CD8-positive, alpha-beta memory T cell (primary cell): ENCODE data around the gene PTPN22. TPM values are rescaled to one million over a fixed set of nuclear protein-coding genes. Genes with fewer than 3 reads are reported as not detected.
A peak's percentile ranks its signal among the peaks of the same experiment; 100 is the strongest.

Source experiments
- CTCF ChIA-PET: fragments of 350-600 bp; sonication (Branson Sonifier 250); formaldehyde crosslinking; loops from one replicate; lab custom pipeline; 2021; ENCODE audit warnings: antibody characterized with exemption; lab: Charles Lee
- POLR2A ChIA-PET: fragments of 350-600 bp; sonication (Branson Sonifier 250); formaldehyde crosslinking; loops from one replicate; lab custom pipeline; 2021; ENCODE audit warnings: antibody characterized with exemption; lab: Charles Lee
- DNase-seq, 5 donors: peaks; one replicate each; pipeline versions ENCODE4 v3.0.0 to v3.0.0-alpha.2; 2020 to 2022; ENCODE audit warnings: mixed read lengths in 1 of 5
- H3K27ac ChIP-seq: one replicate; pipeline ENCODE4 v1.7.0; 2013; ENCODE audit warnings: low read depth, mild to moderate bottlenecking, low read length, moderate library complexity
- H3K27me3 ChIP-seq: 2 replicates; pipeline ENCODE4 v1.7.0; 2013; ENCODE audit warnings: low read length, mild to moderate bottlenecking; ENCODE audit not compliant: insufficient read depth, poor library complexity, severe bottlenecking
- H3K36me3 ChIP-seq: 2 replicates; pipeline ENCODE4 v1.7.0; 2013; ENCODE audit warnings: mild to moderate bottlenecking, low read length, moderate library complexity; ENCODE audit not compliant: insufficient read depth
- H3K4me1 ChIP-seq: 2 replicates; pipeline ENCODE4 v1.7.0; 2013; ENCODE audit warnings: mild to moderate bottlenecking, low read length, moderate library complexity; ENCODE audit not compliant: insufficient read depth
- H3K4me3 ChIP-seq: 2 replicates; pipeline ENCODE4 v1.7.0; 2013; ENCODE audit warnings: mild to moderate bottlenecking, low read length
- H3K9me3 ChIP-seq: 2 replicates; pipeline ENCODE4 v1.7.0; 2013; ENCODE audit warnings: mild to moderate bottlenecking, low read length
- H3K27ac Mint-ChIP-seq, 8 donors: one replicate each; pipeline ENCODE4 v1.8.0; 2020 to 2021; ENCODE audit warnings: mixed read lengths in 8 of 8, mild to moderate bottlenecking in 6 of 8, inconsistent platforms in 3 of 8, moderate library complexity in 3 of 8
- H3K27me3 Mint-ChIP-seq, 2 donors: one replicate each; pipeline ENCODE4 v1.8.0; 2020 to 2021; ENCODE audit warnings: mixed read lengths in 2 of 2, mild to moderate bottlenecking in 1 of 2, moderate library complexity in 1 of 2
- H3K36me3 Mint-ChIP-seq, 3 donors: one replicate each; pipeline ENCODE4 v1.8.0; 2020 to 2021; ENCODE audit warnings: mixed read lengths in 3 of 3, inconsistent platforms in 1 of 3, mild to moderate bottlenecking in 1 of 3
- H3K4me1 Mint-ChIP-seq, 3 donors: one replicate each; pipeline ENCODE4 v1.8.0; 2020 to 2021; ENCODE audit warnings: mixed read lengths in 3 of 3, inconsistent platforms in 1 of 3, mild to moderate bottlenecking in 1 of 3
- H3K4me3 Mint-ChIP-seq, 7 donors: one replicate each; pipeline ENCODE4 v1.8.0; 2020 to 2021; ENCODE audit warnings: mixed read lengths in 7 of 7, mild to moderate bottlenecking in 6 of 7, moderate library complexity in 4 of 7, inconsistent platforms in 2 of 7
- H3K9me3 Mint-ChIP-seq, 5 donors: one replicate each; pipeline ENCODE4 v1.8.0; 2020 to 2022; ENCODE audit warnings: mixed read lengths in 5 of 5, mild to moderate bottlenecking in 3 of 5, moderate library complexity in 2 of 5, inconsistent platforms in 1 of 5
- polyA plus RNA-seq: library from polyadenylated mRNA; unstranded; fragments of 300-500 nt; fragmentation: Illumina TruSeq; gene quantifications from one replicate; pipeline ENCODE4 v1.2.3, GENCODE V29; 2021
- total RNA-seq, 2 experiments: library from RNA; stranded (reverse); gene quantifications; one replicate each; pipeline ENCODE4 v1.2.3, GENCODE V29; 2021

PTPN22 gene
- total and polyA plus RNA-seq, 3 experiments from 2014 or later, result 57.7 to 83.2 (median 66.5) TPM

- H3K4me1 Mint-ChIP-seq, result peaks cover 44 to 68% (median 52%) of the 10 kb centered on the region in 3 donors
- H3K9me3 Mint-ChIP-seq, result no peaks in the 10 kb centered on the region
- H3K4me3 Mint-ChIP-seq, result peak overlapping the region; percentile 93 to 100 (median 95)
- H3K9me3 ChIP-seq, result no peaks in the 10 kb centered on the region
- peaks cover 0 to 59% (median 13%) of the 10 kb centered on the region in 3 donors for H3K36me3 Mint-ChIP-seq
- peak overlapping the region; percentile 95 to 100 (median 99) for H3K27ac Mint-ChIP-seq
- CTCF ChIA-PET, result interaction anchor here (0.6 to 5.8 kb wide), 11 partner anchors 11 to 147 kb away, joined by 3 to 95 read pairs (median 7); partner anchors contain the start of gene HIPK1
- H3K4me1 ChIP-seq, result peaks cover 33% of the 10 kb centered on the region
- peak in 2 of 5 donors; percentile 4 to 63 for DNase-seq
- no peaks in the 10 kb centered on the region for H3K27me3 ChIP-seq
- H3K36me3 ChIP-seq, result peaks cover 17% of the 10 kb centered on the region
- POLR2A ChIA-PET, result interaction anchor here (0.5 to 3.9 kb wide), 6 partner anchors 25 to 70 kb away, joined by 3 to 95 read pairs (median 10); partner anchors contain the start of gene HIPK1
- peak overlapping the region; percentile 96 for H3K4me3 ChIP-seq
- H3K27ac ChIP-seq, result peak overlapping the region; percentile 94
- peaks cover 0 to 2% of the 10 kb centered on the region in 2 donors for H3K27me3 Mint-ChIP-seq
These were observed 33.9 kb upstream of the PTPN22 start for GRCh38 chr1:113905435-113905861.

- Mint-ChIP-seq H3K36me3 (peaks cover 0 to 59% (median 15%) of the 10 kb centered on the region in 3 donors), H3K27me3 (peaks cover 0 to 2% of the 10 kb centered on the region in 2 donors), H3K9me3 (no peaks in the 10 kb centered on the region), H3K27ac (peak within 1 kb of the TSS; percentile 95 to 100 (median 99)), H3K4me1 (peaks cover 49 to 69% (median 58%) of the 10 kb centered on the region in 3 donors), H3K4me3 (peak within 1 kb of the TSS; percentile 93 to 100 (median 95))
- POLR2A ChIA-PET, result interaction anchor here (0.8 to 3.9 kb wide), 11 partner anchors 10 to 437 kb away, joined by 3 to 95 read pairs (median 7); partner anchors contain the start of genes HIPK1 and RSBN1
- Histone ChIP-seq H3K4me1 (peaks cover 34% of the 10 kb centered on the region), H3K9me3 (no peaks in the 10 kb centered on the region), H3K4me3 (peak within 1 kb of the TSS; percentile 96), H3K27me3 (no peaks in the 10 kb centered on the region), H3K36me3 (peaks cover 17% of the 10 kb centered on the region), H3K27ac (peak within 1 kb of the TSS; percentile 94)
- CTCF ChIA-PET, result interaction anchor here (0.7 to 5.8 kb wide), 21 partner anchors 11 to 146 kb away, joined by 3 to 95 read pairs (median 6); partner anchors contain the start of genes HIPK1 and RSBN1
- DNase-seq, result peak; percentile 93 to 99 (median 97)
These were observed 33.3 kb upstream of the PTPN22 start, which contains the start of the genes AP4B1 and DCLRE1B for GRCh38 chr1:113904674-113905434. Gene AP4B1, minus strand, starts transcription at chr1:113904799. Its CDS starts 82 bp downstream, at chr1:113904717. Gene DCLRE1B, plus strand, starts transcription at chr1:113905326. Its CDS starts 261 bp downstream, at chr1:113905587.

- peaks cover 0 to 64% (median 18%) of the 10 kb centered on the region in 3 donors for H3K36me3 Mint-ChIP-seq
- DNase-seq, result peak in 1 of 5 donors; percentile 81
- H3K4me3 Mint-ChIP-seq, result peak overlapping the region; percentile 93 to 100 (median 95)
- Histone ChIP-seq H3K27me3 (no peaks in the 10 kb centered on the region), H3K9me3 (no peaks in the 10 kb centered on the region), H3K4me1 (peaks cover 38% of the 10 kb centered on the region), H3K36me3 (peaks cover 18% of the 10 kb centered on the region), H3K4me3 (peak overlapping the region; percentile 96), H3K27ac (peak overlapping the region; percentile 94)
- ChIA-PET POLR2A (interaction anchor here (0.8 to 3.9 kb wide), 11 partner anchors 9 to 437 kb away, joined by 3 to 95 read pairs (median 7); partner anchors contain the start of genes HIPK1 and RSBN1), CTCF (interaction anchor here (0.7 to 5.8 kb wide), 20 partner anchors 13 to 832 kb away, joined by 3 to 95 read pairs (median 6); partner anchors contain the start of genes HIPK1, LRIG2 and RSBN1)
- H3K27me3 Mint-ChIP-seq, result peaks cover 0 to 2% of the 10 kb centered on the region in 2 donors
- peaks cover 53 to 75% (median 63%) of the 10 kb centered on the region in 3 donors for H3K4me1 Mint-ChIP-seq
- no peaks in the 10 kb centered on the region for H3K9me3 Mint-ChIP-seq
- peak overlapping the region; percentile 95 to 100 (median 99) for H3K27ac Mint-ChIP-seq
These were observed 32.8 kb upstream of the PTPN22 start for GRCh38 chr1:113904293-113904673.

GRCh38 chr1:113903501-113904292 lies 32.2 kb upstream of the PTPN22 start:
- POLR2A ChIA-PET, result interaction anchor here (0.5 to 3.9 kb wide), 13 partner anchors 8 to 438 kb away, joined by 3 to 95 read pairs (median 6); partner anchors contain the start of genes HIPK1 and RSBN1
- H3K27ac Mint-ChIP-seq, result peak overlapping the region; percentile 95 to 100 (median 99)
- peak overlapping the region; percentile 94 for H3K27ac ChIP-seq
- peaks cover 0 to 2% of the 10 kb centered on the region in 2 donors for H3K27me3 Mint-ChIP-seq
- peaks cover 0 to 67% (median 19%) of the 10 kb centered on the region in 3 donors for H3K36me3 Mint-ChIP-seq
- H3K27me3 ChIP-seq, result no peaks in the 10 kb centered on the region
- peaks cover 41% of the 10 kb centered on the region for H3K4me1 ChIP-seq
- no peaks in the 10 kb centered on the region for H3K9me3 ChIP-seq
- peak in 2 of 5 donors; percentile 15 for DNase-seq
- H3K9me3 Mint-ChIP-seq, result no peaks in the 10 kb centered on the region
- H3K36me3 ChIP-seq, result peaks cover 22% of the 10 kb centered on the region
- H3K4me3 ChIP-seq, result peak overlapping the region; percentile 96
- peak overlapping the region; percentile 93 to 100 (median 95) for H3K4me3 Mint-ChIP-seq
- CTCF ChIA-PET, result interaction anchor here (0.7 to 5.8 kb wide), 18 partner anchors 13 to 831 kb away, joined by 3 to 95 read pairs (median 7); partner anchors contain the start of genes HIPK1, LRIG2 and RSBN1
- peaks cover 56 to 76% (median 66%) of the 10 kb centered on the region in 3 donors for H3K4me1 Mint-ChIP-seq

- ChIA-PET CTCF (interaction anchor here (1.1 to 1.5 kb wide), 3 partner anchors 16 to 30 kb away, joined by 3 to 5 read pairs (median 3); no protein-coding TSS in a partner anchor), POLR2A (interaction anchor here (0.5 to 1.1 kb wide), 2 partner anchors 18 to 28 kb away, joined by 3 to 4 read pairs; partner anchors contain the start of gene HIPK1)
- H3K27ac Mint-ChIP-seq, result peak overlapping the region in 7 of 8 donors; percentile 5 to 95 (median 33)
- peaks cover 0 to 2% of the 10 kb centered on the region in 2 donors for H3K27me3 Mint-ChIP-seq
- peaks cover 36% of the 10 kb centered on the region for H3K36me3 ChIP-seq
- H3K4me1 Mint-ChIP-seq, result peaks cover 61 to 81% (median 80%) of the 10 kb centered on the region in 3 donors
- no peak overlapping the region for H3K4me3 ChIP-seq
- peaks cover 41% of the 10 kb centered on the region for H3K4me1 ChIP-seq
- peaks cover 6 to 80% (median 23%) of the 10 kb centered on the region in 3 donors for H3K36me3 Mint-ChIP-seq
- DNase-seq, result no peak
- H3K27ac ChIP-seq, result no peak overlapping the region
- peak overlapping the region in 2 of 7 donors; percentile 5 to 19 for H3K4me3 Mint-ChIP-seq
- no peaks in the 10 kb centered on the region for H3K27me3 ChIP-seq
- no peaks in the 10 kb centered on the region for H3K9me3 ChIP-seq
- H3K9me3 Mint-ChIP-seq, result no peaks in the 10 kb centered on the region
These were observed 29.7 kb upstream of the PTPN22 start for GRCh38 chr1:113901191-113901590.

GRCh38 chr1:113899111-113899510 lies 27.6 kb upstream of the PTPN22 start:
- POLR2A ChIA-PET, result interaction anchor here (0.6 kb wide), 1 partner anchor 15 kb away, joined by 4 read pairs; no protein-coding TSS in a partner anchor
- Mint-ChIP-seq H3K27ac (peak overlapping the region in 6 of 8 donors; percentile 26 to 95 (median 60)), H3K4me3 (no peak overlapping the region), H3K27me3 (no peaks in the 10 kb centered on the region), H3K36me3 (peaks cover 6 to 86% (median 29%) of the 10 kb centered on the region in 3 donors), H3K9me3 (no peaks in the 10 kb centered on the region), H3K4me1 (peaks cover 56 to 73% (median 66%) of the 10 kb centered on the region in 3 donors)
- H3K36me3 ChIP-seq, result peaks cover 55% of the 10 kb centered on the region
- H3K27ac ChIP-seq, result no peak overlapping the region
- H3K27me3 ChIP-seq, result no peaks in the 10 kb centered on the region
- no peaks in the 10 kb centered on the region for H3K9me3 ChIP-seq
- H3K4me1 ChIP-seq, result peaks cover 38% of the 10 kb centered on the region
- no peak for DNase-seq
- CTCF ChIA-PET, result interaction anchor here (0.9 to 1.3 kb wide), 2 partner anchors 17 to 49 kb away, joined by 3 read pairs; no protein-coding TSS in a partner anchor
- H3K4me3 ChIP-seq, result no peak overlapping the region
